K562 treated with DMSO at 1 percent for 12 hours (cell line): Measurements from ENCODE around the gene PLXND1. TPM values are rescaled to one million over a fixed set of nuclear protein-coding genes. Genes with fewer than 3 reads are reported as not detected.

ENCODE experiments used
- total RNA-seq: library from RNA; unstranded; fragments of 300-600 nt; gene quantifications from 2 replicates; pipeline ENCODE4 v1.2.3, GENCODE V29; 2022; ENCODE audit not compliant: insufficient read depth

Gene PLXND1, protein sequence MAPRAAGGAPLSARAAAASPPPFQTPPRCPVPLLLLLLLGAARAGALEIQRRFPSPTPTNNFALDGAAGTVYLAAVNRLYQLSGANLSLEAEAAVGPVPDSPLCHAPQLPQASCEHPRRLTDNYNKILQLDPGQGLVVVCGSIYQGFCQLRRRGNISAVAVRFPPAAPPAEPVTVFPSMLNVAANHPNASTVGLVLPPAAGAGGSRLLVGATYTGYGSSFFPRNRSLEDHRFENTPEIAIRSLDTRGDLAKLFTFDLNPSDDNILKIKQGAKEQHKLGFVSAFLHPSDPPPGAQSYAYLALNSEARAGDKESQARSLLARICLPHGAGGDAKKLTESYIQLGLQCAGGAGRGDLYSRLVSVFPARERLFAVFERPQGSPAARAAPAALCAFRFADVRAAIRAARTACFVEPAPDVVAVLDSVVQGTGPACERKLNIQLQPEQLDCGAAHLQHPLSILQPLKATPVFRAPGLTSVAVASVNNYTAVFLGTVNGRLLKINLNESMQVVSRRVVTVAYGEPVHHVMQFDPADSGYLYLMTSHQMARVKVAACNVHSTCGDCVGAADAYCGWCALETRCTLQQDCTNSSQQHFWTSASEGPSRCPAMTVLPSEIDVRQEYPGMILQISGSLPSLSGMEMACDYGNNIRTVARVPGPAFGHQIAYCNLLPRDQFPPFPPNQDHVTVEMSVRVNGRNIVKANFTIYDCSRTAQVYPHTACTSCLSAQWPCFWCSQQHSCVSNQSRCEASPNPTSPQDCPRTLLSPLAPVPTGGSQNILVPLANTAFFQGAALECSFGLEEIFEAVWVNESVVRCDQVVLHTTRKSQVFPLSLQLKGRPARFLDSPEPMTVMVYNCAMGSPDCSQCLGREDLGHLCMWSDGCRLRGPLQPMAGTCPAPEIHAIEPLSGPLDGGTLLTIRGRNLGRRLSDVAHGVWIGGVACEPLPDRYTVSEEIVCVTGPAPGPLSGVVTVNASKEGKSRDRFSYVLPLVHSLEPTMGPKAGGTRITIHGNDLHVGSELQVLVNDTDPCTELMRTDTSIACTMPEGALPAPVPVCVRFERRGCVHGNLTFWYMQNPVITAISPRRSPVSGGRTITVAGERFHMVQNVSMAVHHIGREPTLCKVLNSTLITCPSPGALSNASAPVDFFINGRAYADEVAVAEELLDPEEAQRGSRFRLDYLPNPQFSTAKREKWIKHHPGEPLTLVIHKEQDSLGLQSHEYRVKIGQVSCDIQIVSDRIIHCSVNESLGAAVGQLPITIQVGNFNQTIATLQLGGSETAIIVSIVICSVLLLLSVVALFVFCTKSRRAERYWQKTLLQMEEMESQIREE (N-terminal part only)
- 9.1 and 18.2 TPM in 2 replicates for total RNA-seq

DNA sequence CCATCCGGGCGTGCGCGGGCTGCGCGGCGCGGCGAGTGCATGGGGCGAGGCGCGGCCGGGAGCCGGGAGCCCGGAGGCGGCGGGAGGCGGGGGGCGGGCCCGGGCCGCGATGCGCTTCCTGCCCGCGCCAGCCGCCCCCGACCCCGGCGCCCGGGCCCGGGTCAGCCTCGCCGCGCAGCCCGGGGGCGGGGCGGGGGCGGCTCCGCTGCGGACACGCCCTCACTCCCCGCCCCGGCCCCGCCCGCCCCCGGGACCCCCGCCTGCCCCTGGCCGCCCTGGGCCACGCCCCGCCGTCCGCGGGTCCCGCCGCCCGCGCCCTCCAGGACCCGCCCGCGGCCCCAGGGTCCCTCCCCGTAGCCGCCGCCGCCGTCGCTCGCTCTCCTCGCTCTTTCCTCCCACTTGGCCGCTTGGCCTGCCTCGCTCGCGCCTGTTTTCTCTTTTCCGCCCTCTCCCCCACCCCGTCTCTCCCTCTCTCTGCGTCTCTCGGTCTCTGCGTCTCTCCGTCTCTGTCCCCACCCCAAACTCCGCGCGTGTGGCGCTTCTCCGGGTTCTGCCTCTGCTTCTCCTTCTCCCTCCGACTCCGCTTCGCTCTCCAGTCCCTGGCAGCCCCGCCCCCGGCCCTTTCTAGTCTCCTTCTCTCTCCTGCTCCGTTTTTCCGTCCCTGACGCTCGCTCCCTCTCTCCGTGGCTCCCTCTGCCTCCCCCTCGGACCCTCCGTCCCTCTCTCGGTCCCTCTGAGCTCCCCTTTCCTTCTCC is at the start of gene PLXND1:
Gene PLXND1, minus strand, starts transcription at position 41 of the 755 bp plus-strand sequence. Its CDS starts 37 bp downstream, at position 4.

DNA sequence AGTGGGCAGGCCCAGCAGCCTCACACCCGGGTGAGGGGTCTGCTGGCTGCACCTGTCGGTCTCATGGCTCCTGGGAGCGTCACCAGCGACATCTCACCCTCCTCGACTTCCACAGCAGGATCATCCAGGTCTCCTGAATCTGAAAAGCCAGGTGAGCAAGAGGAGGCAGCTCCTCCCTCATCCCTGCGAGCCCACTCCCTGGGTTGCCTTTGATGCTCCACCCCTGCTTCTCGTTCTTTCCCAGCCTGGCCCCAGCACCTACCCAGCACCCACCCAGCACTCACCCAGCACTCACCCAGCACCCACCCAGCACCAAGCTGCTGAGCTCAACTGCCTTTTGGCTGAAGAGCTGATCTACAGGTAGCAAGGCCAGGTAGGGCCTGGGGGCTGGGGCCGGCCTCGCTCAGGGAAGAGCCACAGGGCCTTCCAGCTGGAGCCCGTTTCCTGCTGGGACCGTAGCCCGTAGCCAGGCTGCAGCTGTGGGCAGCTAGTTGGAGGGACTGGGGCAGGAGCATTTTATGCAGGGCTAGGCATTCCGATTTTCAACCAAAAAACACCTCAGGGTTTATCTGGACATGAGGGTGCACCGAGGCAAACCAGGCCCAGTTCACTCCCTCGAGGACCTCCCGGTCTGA is 63.2 kb downstream of the PLXND1 start, which contains the start of gene H1-8:
Gene H1-8, plus strand, starts transcription at position 20 of the 635 bp plus-strand sequence. Its CDS starts 44 bp downstream, at position 64.

DNA sequence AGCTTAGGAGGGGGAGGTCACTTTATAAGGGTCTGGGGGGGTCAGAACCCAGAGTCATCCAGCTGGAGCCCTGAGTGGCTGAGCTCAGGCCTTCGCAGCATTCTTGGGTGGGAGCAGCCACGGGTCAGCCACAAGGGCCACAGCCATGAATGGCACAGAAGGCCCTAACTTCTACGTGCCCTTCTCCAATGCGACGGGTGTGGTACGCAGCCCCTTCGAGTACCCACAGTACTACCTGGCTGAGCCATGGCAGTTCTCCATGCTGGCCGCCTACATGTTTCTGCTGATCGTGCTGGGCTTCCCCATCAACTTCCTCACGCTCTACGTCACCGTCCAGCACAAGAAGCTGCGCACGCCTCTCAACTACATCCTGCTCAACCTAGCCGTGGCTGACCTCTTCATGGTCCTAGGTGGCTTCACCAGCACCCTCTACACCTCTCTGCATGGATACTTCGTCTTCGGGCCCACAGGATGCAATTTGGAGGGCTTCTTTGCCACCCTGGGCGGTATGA is 77.8 kb downstream of the PLXND1 start, which contains the start of gene RHO:
Gene RHO, plus strand, starts transcription at position 51 of the 512 bp plus-strand sequence. Its CDS starts 95 bp downstream, at position 146.

Other genes starting within 250 kb of the PLXND1 start
- gene EFCAB12, start 178.0 kb downstream of the PLXND1 start, total RNA-seq, result 0.24 and 0.58 TPM in 2 replicates
- 17.4 and 48.5 TPM in 2 replicates for gene MBD4, start 166.7 kb downstream of the PLXND1 start, total RNA-seq
- gene IFT122, start 166.5 kb downstream of the PLXND1 start, total RNA-seq, result 9.5 and 13.2 TPM in 2 replicates
- gene RHO, start 78.0 kb downstream of the PLXND1 start, total RNA-seq, result not detected in 2 replicates
- not detected in 2 replicates for gene H1-8, start 63.5 kb downstream of the PLXND1 start, total RNA-seq